Stimulated activated CD8-positive, alpha-beta memory T cell treated with anti-CD3 and anti-CD28 coated beads, Interleukin-4, amount 100 ng/mL, for 1 hour (primary cell): Measurements from ENCODE around the gene MICAL2.
A peak's percentile ranks its signal among the peaks of the same experiment; 100 is the strongest.

Experiments used
- DNase-seq, 2 donors: peaks; one replicate each; pipeline ENCODE4 v3.0.0-alpha.2; 2020; ENCODE audit warnings: low read depth in 2 of 2, low spot score in 1 of 2

The MICAL2 gene

GRCh38 chr11:12075822-12076821 lies 34.3 kb upstream of the MICAL2 start:
- DNase-seq: no peak

- DNase-seq: no peak
Observed at GRCh38 chr11:12076840-12077534, 33.4 kb upstream of the MICAL2 start.

- no peak for DNase-seq
Observed at GRCh38 chr11:12077535-12078280, 32.7 kb upstream of the MICAL2 start.

- no peak for DNase-seq
Observed at GRCh38 chr11:12079726-12080556, 30.4 kb upstream of the MICAL2 start.

GRCh38 chr11:12083380-12083779 lies 27.0 kb upstream of the MICAL2 start:
- DNase-seq: no peak

- DNase-seq: no peak
Observed at GRCh38 chr11:12084256-12084655, 26.1 kb upstream of the MICAL2 start.

GRCh38 chr11:12085371-12086251 lies 24.8 kb upstream of the MICAL2 start:
- DNase-seq: no peak

- no peak for DNase-seq
Observed at GRCh38 chr11:12086271-12087074, 23.9 kb upstream of the MICAL2 start.

- peak in 1 of 2 donors; percentile 17 for DNase-seq
Observed at GRCh38 chr11:12087075-12088004, 23.1 kb upstream of the MICAL2 start.

- DNase-seq: no peak
Observed at GRCh38 chr11:12088047-12088481, 22.3 kb upstream of the MICAL2 start.

GRCh38 chr11:12088531-12088930 lies 21.9 kb upstream of the MICAL2 start:
- no peak for DNase-seq

- no peak for DNase-seq
Observed at GRCh38 chr11:12089041-12089440, 21.3 kb upstream of the MICAL2 start.

GRCh38 chr11:12089473-12089872 lies 20.9 kb upstream of the MICAL2 start:
- DNase-seq: no peak

- DNase-seq: no peak
Observed at GRCh38 chr11:12090061-12090591, 20.3 kb upstream of the MICAL2 start.

GRCh38 chr11:12090761-12091258 lies 19.6 kb upstream of the MICAL2 start:
- no peak for DNase-seq

GRCh38 chr11:12091956-12092558 lies 18.3 kb upstream of the MICAL2 start:
- DNase-seq: no peak

GRCh38 chr11:12092714-12093113 lies 17.7 kb upstream of the MICAL2 start:
- DNase-seq: no peak
